Central memory CD4-positive, alpha-beta T cell (primary cell): ENCODE data around the gene CCDC148.
"Not testable (repeated sequence)": the region's sequence is repeated elsewhere in the genome, so short reads cannot be mapped to it uniquely, and the experiment has no call there.

Source experiments
- DNase-seq: peaks from one replicate; pipeline ENCODE4 v3.0.0; 2022

CCDC148 gene

GRCh38 chr2:158481116-158481515, 24.6 kb upstream of the CCDC148 start:
- DNase-seq: no peak

GRCh38 chr2:158478816-158479215, 22.3 kb upstream of the CCDC148 start:
- DNase-seq: no peak

- no peak for DNase-seq
Observed at GRCh38 chr2:158478237-158478636, 21.7 kb upstream of the CCDC148 start.

- peak; percentile 16 for DNase-seq
Observed at GRCh38 chr2:158477202-158477601, 20.6 kb upstream of the CCDC148 start.

- DNase-seq: not testable (repeated sequence)
Observed at GRCh38 chr2:158474526-158475011, 18.0 kb upstream of the CCDC148 start.

GRCh38 chr2:158473719-158474392, 17.3 kb upstream of the CCDC148 start:
- DNase-seq: no peak

GRCh38 chr2:158473300-158473699, 16.7 kb upstream of the CCDC148 start:
- not testable (repeated sequence) for DNase-seq

- DNase-seq: not testable (repeated sequence)
Observed at GRCh38 chr2:158472829-158473228, 16.3 kb upstream of the CCDC148 start.

- no peak for DNase-seq
Observed at GRCh38 chr2:158467248-158467647, 10.7 kb upstream of the CCDC148 start.

GRCh38 chr2:158464426-158465281, 8.1 kb upstream of the CCDC148 start:
- DNase-seq: peak; percentile 19

GRCh38 chr2:158463496-158464095, 7.0 kb upstream of the CCDC148 start:
- no peak for DNase-seq

GRCh38 chr2:158460632-158461297, 4.2 kb upstream of the CCDC148 start:
- DNase-seq: no peak

- DNase-seq: no peak
Observed at GRCh38 chr2:158459161-158460003, 2.8 kb upstream of the CCDC148 start.

GRCh38 chr2:158458617-158458920, 2.0 kb upstream of the CCDC148 start:
- DNase-seq: no peak

GRCh38 chr2:158457826-158458616, 1.5 kb upstream of the CCDC148 start:
- peak; percentile 62 for DNase-seq

- DNase-seq: peak; percentile 59
Observed at GRCh38 chr2:158457092-158457825, 706 bp upstream of the CCDC148 start.

GRCh38 chr2:158443606-158444005, 12.9 kb downstream of the CCDC148 start:
- no peak for DNase-seq

- DNase-seq: not testable (repeated sequence)
Observed at GRCh38 chr2:158439062-158439461, 17.5 kb downstream of the CCDC148 start.

- not testable (repeated sequence) for DNase-seq
Observed at GRCh38 chr2:158433716-158434115, 22.8 kb downstream of the CCDC148 start.

GRCh38 chr2:158432117-158432516, 24.4 kb downstream of the CCDC148 start:
- no peak for DNase-seq

GRCh38 chr2:158414538-158414937, 42.0 kb downstream of the CCDC148 start:
- no peak for DNase-seq
